LoVo (cell line): ENCODE results near the gene SEPTIN1.

Source experiments
- DNase-seq: peaks from one replicate; pipeline ENCODE4 v3.0.0-alpha.2; 2016; ENCODE audit warnings: low spot score

SEPTIN1 gene

GRCh38 chr16:30377050-30377811 lies 5.1 kb downstream of the SEPTIN1 start:
- DNase-seq = no peak

GRCh38 chr16:30376461-30376902 lies 5.9 kb downstream of the SEPTIN1 start:
- no peak for DNase-seq

GRCh38 chr16:30375864-30376263 lies 6.5 kb downstream of the SEPTIN1 start:
- no peak for DNase-seq

DNA sequence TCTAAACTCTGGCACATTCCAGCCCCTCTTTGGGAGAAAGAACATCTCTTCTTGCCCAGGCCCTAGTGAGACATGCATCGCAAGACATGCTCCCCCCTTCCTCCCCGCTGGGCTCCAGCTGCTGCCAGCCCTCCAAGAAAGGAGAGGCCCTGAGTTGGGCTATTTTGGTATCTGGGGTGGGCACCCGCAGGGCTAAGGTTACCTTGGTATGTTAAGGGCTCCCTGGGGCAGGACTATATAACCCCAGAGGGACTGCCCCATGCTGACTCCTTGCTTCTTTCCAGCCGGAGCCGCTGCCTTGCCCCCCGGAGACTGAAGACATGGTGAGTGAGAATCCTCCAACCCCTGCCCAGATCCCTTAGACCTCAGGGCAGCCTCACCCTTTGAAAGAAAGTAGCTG lies 7.8 kb downstream of the SEPTIN1 start, which contains the start of gene MYL11:
Gene MYL11, plus strand, starts transcription at position 265 of the 400 bp plus-strand sequence. Its CDS starts 56 bp downstream, at position 321.
- DNase-seq = no peak

- no peak for DNase-seq
These were observed 9.6 kb downstream of the SEPTIN1 start for GRCh38 chr16:30372725-30373124.

GRCh38 chr16:30372038-30372712 lies 10.2 kb downstream of the SEPTIN1 start:
- no peak for DNase-seq

DNA sequence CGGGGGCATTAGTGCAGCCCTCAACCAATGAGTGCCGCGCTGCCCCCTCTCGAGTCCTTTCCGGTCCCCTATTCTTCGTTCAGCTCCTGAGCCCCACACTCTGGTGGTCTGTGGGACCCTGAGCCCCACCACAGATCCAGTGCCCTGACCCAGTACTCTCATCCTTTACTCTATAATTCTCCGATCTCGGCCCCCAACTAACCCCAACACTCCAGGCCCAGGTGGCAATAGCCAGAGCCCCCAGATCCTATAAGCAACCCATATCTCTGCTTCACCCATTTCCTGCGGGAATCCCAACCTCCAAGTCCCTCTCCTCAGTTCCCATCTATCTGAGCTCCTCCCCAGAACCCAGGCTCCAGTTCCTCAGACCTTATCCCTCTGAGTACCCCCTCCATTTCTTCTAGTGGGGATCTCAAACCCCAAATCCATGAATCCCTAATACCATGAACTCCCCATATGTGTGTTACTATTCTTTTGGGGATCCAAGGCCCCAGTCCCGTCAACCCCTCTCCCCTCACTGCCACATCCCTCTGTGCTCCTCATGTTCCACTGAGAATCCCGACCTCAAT lies 11.0 kb downstream of the SEPTIN1 start:
- DNase-seq = no peak

GRCh38 chr16:30370456-30371247 lies 11.7 kb downstream of the SEPTIN1 start, which contains the start of gene TBC1D10B:
Gene TBC1D10B (minus strand): TSS chr16:30370494. CDS start chr16:30370183, 311 bp downstream.
- DNase-seq = peak; percentile 99

- DNase-seq = no peak
These were observed 12.4 kb downstream of the SEPTIN1 start for GRCh38 chr16:30369938-30370455.

DNA sequence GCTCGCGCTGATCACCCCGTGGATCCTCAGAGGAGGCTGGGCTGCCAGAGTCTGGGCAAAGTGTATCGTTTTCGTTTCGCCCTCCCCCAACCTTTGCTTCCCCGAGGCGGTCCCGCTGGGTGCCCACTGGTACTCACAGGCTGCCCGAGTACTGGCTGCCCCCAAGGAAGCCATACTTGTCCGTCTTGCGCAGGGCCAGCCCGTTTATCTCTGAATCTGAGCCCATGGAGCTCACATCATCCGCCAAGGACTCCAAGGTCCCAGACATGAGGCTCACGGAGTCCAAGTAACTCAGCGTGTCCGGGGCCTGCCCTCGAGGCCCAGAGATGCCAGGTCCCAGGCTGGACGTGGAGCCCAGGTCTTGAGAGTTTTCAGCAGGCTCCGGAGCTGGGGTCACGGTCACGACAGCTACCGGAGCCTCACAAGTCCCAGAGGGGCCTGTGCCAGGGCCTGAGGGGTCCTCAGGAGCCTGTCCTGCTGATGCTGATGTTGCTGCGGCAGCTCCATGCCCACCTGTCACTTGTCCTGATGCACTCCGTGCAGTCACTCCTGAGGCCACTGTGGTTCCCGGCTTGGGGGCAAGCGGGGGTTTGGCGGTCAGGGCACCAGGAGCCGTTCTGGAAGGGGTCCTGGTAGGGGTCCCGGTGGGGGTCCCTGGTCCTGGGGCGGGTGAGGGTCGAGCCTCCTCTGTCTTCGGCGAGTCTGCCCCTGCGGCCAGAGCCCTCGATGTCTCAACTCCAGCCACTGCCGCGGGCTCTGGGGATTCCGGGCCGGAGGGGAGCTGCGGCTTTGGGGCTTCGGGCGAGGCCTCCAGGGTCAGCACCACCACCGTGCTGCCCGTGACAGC lies 13.0 kb downstream of the SEPTIN1 start:
- DNase-seq = no peak

- no peak for DNase-seq
These were observed 13.6 kb downstream of the SEPTIN1 start for GRCh38 chr16:30368792-30369090.

DNA sequence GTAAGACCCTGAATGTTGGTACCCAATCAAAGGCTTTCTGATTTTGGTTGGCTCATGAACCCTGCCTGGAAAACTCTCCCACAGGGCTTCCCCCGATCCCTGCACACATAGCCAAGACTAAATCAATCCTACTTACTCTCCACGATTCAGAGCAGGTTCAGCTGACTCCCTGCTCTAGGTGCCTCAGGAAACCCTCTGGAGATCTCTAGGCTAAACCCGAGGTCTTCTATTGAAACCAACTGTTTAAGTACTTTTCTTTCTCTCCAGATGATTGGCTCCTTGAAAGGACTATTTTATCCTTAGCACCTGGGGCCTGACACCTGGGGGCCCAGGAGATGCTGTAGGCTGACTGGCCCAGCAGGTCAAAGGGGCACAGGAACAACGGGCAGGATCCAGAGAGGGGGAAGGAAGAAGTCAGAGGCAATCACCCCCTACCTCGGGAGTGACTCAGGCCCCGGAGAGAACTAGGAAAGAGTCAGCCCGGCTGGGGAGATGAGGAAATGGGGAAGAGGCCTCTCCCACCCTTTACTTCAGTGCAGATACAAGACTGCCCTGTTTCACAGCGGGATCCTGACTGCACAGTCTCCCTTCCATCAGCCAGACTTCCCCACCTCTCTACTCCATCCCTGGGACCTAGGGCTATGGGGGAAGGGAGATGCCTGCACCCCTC lies 14.1 kb downstream of the SEPTIN1 start:
- no peak for DNase-seq

- DNase-seq = no peak
These were observed 14.9 kb downstream of the SEPTIN1 start for GRCh38 chr16:30367349-30368009.

DNA sequence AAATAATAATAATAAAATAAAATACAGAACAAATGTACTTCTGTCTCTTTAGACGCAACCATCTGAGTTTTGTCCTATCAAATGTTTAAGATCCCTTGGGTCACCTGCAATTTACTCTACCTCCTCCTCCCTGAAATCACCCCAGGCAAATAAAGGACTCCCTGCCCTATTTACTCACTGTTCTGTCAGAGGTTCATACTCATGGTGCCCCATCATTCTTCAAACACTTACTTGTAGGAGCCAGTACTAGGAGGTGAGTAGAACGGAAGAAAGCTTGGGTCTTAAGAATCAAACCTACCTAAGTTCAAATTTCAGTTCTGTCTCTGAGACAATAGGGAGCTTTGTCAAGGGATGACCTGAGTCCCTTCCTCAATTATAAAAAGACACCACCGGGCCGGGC lies 15.8 kb downstream of the SEPTIN1 start:
- no peak for DNase-seq

DNA sequence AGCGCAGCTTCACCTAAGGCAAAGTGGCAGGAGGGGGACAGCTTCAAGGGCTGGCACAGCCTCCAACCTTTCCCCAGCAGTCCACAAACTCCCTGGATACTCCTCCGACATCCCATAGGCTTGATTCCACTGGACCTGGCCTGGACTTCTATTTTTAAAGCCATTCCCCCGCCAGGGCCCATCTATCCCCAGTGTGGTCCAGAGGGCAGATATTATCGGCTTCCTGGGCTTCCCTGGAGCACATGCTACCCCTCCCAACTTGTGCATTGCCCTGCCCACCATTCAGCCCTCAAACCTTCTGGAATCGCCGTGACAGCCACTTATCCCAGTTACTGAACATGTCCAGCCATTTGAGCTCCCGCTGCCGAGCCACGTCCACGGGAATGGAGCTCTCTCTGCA lies 17.2 kb downstream of the SEPTIN1 start:
- DNase-seq = no peak

DNA sequence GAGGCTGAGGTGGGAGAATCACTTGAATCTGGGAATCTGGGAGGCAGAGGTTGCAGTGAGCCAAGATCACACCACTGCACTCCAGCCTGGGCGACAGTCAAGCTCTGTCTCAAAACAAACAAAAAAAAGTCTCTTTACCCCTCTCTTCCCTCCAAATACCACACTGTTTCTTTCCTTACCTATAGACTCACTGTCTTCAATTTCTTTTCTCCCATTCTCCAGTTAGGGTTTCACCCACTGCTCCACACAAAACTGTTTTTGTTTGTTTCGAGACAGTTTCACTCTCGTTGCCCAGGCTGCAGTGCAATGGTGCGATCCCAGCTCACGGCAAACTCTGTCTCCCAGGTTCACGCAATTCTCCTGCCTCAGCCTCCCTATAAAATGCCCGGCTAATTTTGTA lies 21.2 kb downstream of the SEPTIN1 start:
- DNase-seq = no peak

GRCh38 chr16:30359871-30360170 lies 22.5 kb downstream of the SEPTIN1 start:
- no peak for DNase-seq

DNA sequence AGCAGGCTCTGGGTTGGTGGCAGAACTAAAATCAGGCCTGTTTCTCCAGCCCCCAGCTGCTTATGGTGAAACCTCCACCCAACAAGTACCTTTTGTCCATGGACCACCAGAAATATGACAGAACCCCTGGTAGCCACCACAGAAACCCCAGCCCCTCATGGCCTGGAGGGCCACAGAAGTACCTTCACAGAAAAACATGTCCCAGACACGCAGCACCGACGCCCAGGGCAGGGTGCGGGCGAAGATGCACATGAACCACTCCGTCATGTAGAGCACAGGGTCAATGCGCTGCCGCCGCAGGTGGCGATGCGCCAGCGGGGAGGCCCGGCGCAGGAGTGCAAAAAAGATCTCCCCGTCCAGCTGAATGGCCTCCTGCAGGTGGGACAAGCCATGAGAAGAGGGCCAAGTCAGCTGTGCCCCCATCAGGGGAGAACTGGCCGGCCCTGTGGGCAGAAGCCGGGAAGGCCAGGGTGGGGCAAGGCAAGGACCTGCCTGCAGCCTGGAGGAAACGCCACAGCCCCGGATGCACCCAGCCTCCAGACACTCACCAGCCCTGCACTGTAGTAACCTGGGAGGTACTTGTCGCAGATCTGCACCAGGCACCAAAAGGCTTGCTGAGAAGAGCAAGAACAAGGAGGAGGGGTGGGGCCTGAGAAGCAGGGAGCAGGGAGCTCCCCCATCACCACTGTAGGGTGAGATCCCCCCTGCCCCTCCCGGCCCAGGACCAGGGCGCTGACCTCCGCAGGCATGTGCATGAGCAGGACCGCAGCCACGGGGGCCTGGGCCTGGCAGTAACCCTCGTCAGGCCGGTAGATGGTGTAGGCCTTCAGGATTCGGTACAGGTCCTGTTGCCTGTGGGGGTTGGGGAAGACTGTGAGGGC lies 23.1 kb downstream of the SEPTIN1 start:
- DNase-seq = no peak

DNA sequence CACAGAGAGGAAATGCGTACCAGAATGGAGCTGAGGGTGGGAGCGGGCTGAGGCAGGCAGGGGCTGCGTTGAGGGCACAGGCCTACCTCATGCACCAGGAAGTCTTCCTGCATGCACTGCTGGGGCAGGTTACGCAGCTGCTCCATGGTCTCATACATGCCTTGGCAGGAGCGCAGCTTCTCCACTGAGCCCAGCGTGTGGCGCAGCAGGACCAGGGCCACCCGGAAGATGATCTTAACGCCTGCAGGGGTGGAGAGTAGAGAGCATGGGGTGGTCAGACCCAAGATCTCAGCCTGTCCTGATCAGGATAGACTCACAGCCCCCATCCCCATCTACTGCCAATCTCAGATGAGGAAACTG lies 23.8 kb downstream of the SEPTIN1 start:
- DNase-seq = no peak
